Transverse colon (tissue), 4 donors: ENCODE data around the gene YEATS2.

Experiments used
- EP300 ChIP-seq: sonication (generic); formaldehyde crosslinking; IDR thresholded peaks from one replicate; pipeline ENCODE4 v1.6.1; 2017; ENCODE audit warnings: antibody characterized with exemption, low read depth
- POLR2A ChIP-seq: fragments of 450-650 bp; IDR thresholded peaks from one replicate; pipeline ENCODE4 v1.6.1; 2016; ENCODE audit warnings: antibody characterized with exemption, mild to moderate bottlenecking, moderate library complexity
- POLR2AphosphoS5 ChIP-seq, 3 donors: sonication (generic); formaldehyde crosslinking; IDR thresholded peaks; one replicate each; pipeline ENCODE4 v1.6.1; 2016; ENCODE audit warnings: antibody characterized with exemption in 3 of 3
- TF ChIP-seq, protein P1 (sequence below), 5 experiments: fragments of 200-600 bp in 3 of 5; fragments of 450-650 bp in 2 of 5; sonication (generic) in 3 of 5; IDR thresholded peaks; 1 replicate in 2 of 5; 2 replicates in 3 of 5; pipeline ENCODE4 v1.5.1; 2016 to 2017; ENCODE audit warnings: antibody characterized with exemption in 5 of 5, inconsistent platforms in 3 of 5, mild to moderate bottlenecking in 2 of 5, moderate library complexity in 1 of 5

DNA sequence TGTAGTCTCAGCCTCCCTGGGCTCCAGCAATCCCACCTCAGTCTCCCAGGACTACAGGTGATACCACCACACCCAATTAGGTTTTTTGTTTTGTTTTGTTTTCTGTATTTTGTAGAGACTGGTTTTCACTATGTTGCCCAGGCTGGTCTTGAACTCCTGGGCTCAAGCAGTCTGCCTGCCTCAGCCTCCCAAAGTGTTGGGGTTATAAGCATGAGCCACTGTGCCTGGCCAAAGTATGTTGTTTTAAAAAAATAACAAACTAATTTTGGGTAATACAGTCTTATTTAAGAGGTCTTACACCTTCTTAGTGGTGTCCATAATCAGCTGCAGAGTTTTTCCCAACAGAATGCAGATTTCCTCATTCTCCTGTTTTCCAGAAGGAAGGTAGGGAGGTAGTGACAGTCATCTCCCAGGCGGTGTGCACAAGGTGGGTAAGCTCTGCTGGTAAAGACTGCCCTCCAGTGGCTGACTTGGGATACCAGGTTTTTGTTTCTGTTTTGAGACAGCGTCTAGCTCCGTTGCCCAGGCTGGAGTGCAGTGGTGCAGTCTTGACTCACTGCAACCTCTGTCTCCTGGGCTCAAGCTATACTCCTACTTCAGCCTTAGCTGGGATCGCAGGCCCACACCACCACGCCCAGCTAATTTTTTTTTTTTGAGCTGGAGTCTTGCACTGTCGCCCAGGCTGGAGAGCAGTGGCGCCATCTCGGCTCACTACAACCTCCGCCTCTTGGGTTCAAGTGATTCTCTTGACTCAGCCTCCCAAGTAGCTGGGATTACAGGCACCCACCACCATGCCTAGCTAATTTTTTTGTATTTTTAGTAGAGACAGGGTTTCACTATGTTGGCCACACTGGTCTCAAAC, 69.4 kb downstream of the YEATS2 start:
- TF ChIP-seq, protein P1, sequence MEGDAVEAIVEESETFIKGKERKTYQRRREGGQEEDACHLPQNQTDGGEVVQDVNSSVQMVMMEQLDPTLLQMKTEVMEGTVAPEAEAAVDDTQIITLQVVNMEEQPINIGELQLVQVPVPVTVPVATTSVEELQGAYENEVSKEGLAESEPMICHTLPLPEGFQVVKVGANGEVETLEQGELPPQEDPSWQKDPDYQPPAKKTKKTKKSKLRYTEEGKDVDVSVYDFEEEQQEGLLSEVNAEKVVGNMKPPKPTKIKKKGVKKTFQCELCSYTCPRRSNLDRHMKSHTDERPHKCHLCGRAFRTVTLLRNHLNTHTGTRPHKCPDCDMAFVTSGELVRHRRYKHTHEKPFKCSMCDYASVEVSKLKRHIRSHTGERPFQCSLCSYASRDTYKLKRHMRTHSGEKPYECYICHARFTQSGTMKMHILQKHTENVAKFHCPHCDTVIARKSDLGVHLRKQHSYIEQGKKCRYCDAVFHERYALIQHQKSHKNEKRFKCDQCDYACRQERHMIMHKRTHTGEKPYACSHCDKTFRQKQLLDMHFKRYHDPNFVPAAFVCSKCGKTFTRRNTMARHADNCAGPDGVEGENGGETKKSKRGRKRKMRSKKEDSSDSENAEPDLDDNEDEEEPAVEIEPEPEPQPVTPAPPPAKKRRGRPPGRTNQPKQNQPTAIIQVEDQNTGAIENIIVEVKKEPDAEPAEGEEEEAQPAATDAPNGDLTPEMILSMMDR (IDR thresholded peaks at IDR 0.05): peak; percentile 76 to 85 (median 82)
- TF ChIP-seq POLR2AphosphoS5 (IDR thresholded peaks at IDR 0.05) (no peak), POLR2A (no peak), EP300 (no peak)
